ENCODE measurements around the gene CHERP.

CHERP gene

GRCh38 chr19:16587833-16588823 is 45.9 kb upstream of the CHERP start:
- Histone ChIP-seq H3K9me3 (no peaks in the 10 kb centered on the region), H3K36me3 (no peaks in the 10 kb centered on the region), H3K4me1 (peaks cover 35% of the 10 kb centered on the region), H3K27me3 (no peaks in the 10 kb centered on the region), H3K4me3 (ENCODE audit: low read depth, low read length) (peak overlapping the region; percentile 60)
- peak; percentile 25 for TF ChIP-seq CTCF (IDR thresholded peaks at IDR 0.05; ENCODE audit: low read depth, low read length)
- DNase-seq, result peak; percentile 75

- Histone ChIP-seq H3K4me3 (ENCODE audit: low read depth, low read length) (peak overlapping the region; percentile 60), H3K4me1 (peaks cover 42% of the 10 kb centered on the region), H3K27me3 (no peaks in the 10 kb centered on the region), H3K36me3 (no peaks in the 10 kb centered on the region), H3K9me3 (no peaks in the 10 kb centered on the region)
- DNase-seq, result no peak
- no peak for TF ChIP-seq CTCF (IDR thresholded peaks at IDR 0.05; ENCODE audit: low read depth, low read length)
Observed at GRCh38 chr19:16586991-16587832, 45.0 kb upstream of the CHERP start.

- no peaks in the 10 kb centered on the region for H3K27me3 ChIP-seq
- H3K4me3 ChIP-seq (ENCODE audit: low read depth, low read length), result no peak overlapping the region
- no peak for TF ChIP-seq CTCF (IDR thresholded peaks at IDR 0.05; ENCODE audit: low read depth, low read length)
- H3K9me3 ChIP-seq, result no peaks in the 10 kb centered on the region
- no peaks in the 10 kb centered on the region; the same call in 1 of the 2 replicates for H3K36me3 ChIP-seq
- DNase-seq, result no peak
- H3K4me1 ChIP-seq, result peaks cover 44% of the 10 kb centered on the region
Observed at GRCh38 chr19:16586477-16586871, 44.2 kb upstream of the CHERP start.

DNA sequence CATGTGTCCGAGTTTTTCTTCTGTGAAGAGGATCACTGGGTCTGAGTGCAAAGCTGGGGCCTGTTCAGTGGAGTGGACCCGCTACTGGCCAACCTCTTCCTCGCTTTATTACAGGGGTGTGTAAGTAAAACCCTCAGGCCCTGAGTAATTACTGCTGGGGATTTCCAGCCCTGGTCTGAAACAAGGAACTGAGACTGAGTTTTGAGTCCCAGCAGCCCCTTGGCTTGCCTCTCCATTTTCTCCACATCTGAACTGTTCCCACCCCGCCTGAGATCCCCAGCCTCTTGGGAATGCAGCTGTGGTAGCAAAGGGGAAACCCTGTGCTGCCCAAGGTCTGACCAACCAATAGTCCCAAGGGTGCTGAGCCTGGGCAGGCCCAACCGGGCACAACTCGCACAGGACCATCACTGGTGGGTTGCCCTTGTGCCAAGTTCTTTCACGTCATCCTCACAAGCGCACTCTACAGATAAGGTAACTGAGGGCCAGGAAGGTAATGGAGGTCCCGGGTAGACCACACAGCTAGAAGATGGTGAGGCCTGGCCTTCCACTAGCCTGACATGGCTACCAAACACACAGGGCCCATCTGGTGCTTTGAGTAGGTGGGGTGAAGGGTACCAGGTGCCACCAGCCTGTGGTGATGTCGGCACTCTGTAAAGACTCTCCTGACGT is 43.7 kb upstream of the CHERP start:
- peaks cover 49% of the 10 kb centered on the region for H3K4me1 ChIP-seq
- no peak for DNase-seq
- no peak for TF ChIP-seq CTCF (IDR thresholded peaks at IDR 0.05; ENCODE audit: low read depth, low read length)
- no peaks in the 10 kb centered on the region for H3K27me3 ChIP-seq
- H3K4me3 ChIP-seq (ENCODE audit: low read depth, low read length), result no peak overlapping the region
- no peaks in the 10 kb centered on the region; the same call in 1 of the 2 replicates for H3K36me3 ChIP-seq
- H3K9me3 ChIP-seq, result no peaks in the 10 kb centered on the region

- no peak overlapping the region for H3K4me3 ChIP-seq (ENCODE audit: low read depth, low read length)
- peaks cover 46% of the 10 kb centered on the region for H3K4me1 ChIP-seq
- no peaks in the 10 kb centered on the region for H3K27me3 ChIP-seq
- DNase-seq, result no peak
- no peak for TF ChIP-seq CTCF (IDR thresholded peaks at IDR 0.05; ENCODE audit: low read depth, low read length)
- H3K36me3 ChIP-seq, result no peaks in the 10 kb centered on the region; the same call in 1 of the 2 replicates
- H3K9me3 ChIP-seq, result no peaks in the 10 kb centered on the region
Observed at GRCh38 chr19:16585094-16585801, 43.0 kb upstream of the CHERP start.
